WTC11 (cell line): ENCODE measurements around the gene KDELR1. TPM values are rescaled to one million over a fixed set of nuclear protein-coding genes. Genes with fewer than 3 reads are reported as not detected.

ENCODE experiments used
- ATAC-seq: fragments of 200-7000 bp; cut with Tn5 transposase; 2 replicates; pipeline ENCODE4 v1.10.0; 2021; ENCODE audit warnings: mild to moderate bottlenecking, moderate library complexity
- CTCF ChIA-PET: fragments of 300-600 bp; sonication (Branson Sonifier 250); formaldehyde crosslinking; loops from one replicate; lab custom pipeline; 2021; ENCODE audit warnings: antibody characterized with exemption; lab: Charles Lee
- POLR2A ChIA-PET: fragments of 350-600 bp; sonication (Branson Sonifier 250); formaldehyde crosslinking; loops from one replicate; lab custom pipeline; 2021; ENCODE audit warnings: antibody characterized with exemption; lab: Charles Lee
- DNase-seq: peaks from one replicate; pipeline ENCODE4 v3.0.0; 2021; ENCODE audit warnings: low spot score
- H3K27ac Mint-ChIP-seq: 2 replicates; pipeline ENCODE4 v1.8.0; 2021; ENCODE audit warnings: mixed read lengths
- H3K27me3 Mint-ChIP-seq: 2 replicates; pipeline ENCODE4 v1.8.0; 2021; ENCODE audit warnings: low read depth, mild to moderate bottlenecking, moderate library complexity, mixed read lengths
- H3K36me3 Mint-ChIP-seq: 2 replicates; pipeline ENCODE4 v1.8.0; 2021; ENCODE audit warnings: mixed read lengths
- H3K4me1 Mint-ChIP-seq: 2 replicates; pipeline ENCODE4 v1.8.0; 2022; ENCODE audit warnings: mixed read lengths
- H3K4me3 Mint-ChIP-seq: 2 replicates; pipeline ENCODE4 v1.8.0; 2021; ENCODE audit warnings: mild to moderate bottlenecking, moderate library complexity, mixed read lengths
- H3K9me3 Mint-ChIP-seq: 2 replicates; pipeline ENCODE4 v1.8.0; 2021; ENCODE audit warnings: mixed read lengths
- FOXP4 ChIP-seq: sonication (generic); formaldehyde crosslinking; IDR thresholded peaks from 2 replicates; pipeline ENCODE4 v1.8.0; 2022; ENCODE audit warnings: mild to moderate bottlenecking, missing genetic modification reagents
- JUN ChIP-seq: sonication (generic); formaldehyde crosslinking; IDR thresholded peaks from 2 replicates; pipeline ENCODE4 v1.8.0; 2023; ENCODE audit warnings: mild to moderate bottlenecking, missing genetic modification reagents
- MXD4 ChIP-seq: fragments of 250-450 bp; sonication (Bioruptor Pico); IDR thresholded peaks from 2 replicates; pipeline ENCODE4 v1.8.0; 2021; ENCODE audit warnings: mild to moderate bottlenecking, moderate library complexity, borderline replicate concordance
- NFE2L1 ChIP-seq: sonication (generic); formaldehyde crosslinking; IDR thresholded peaks from 2 replicates; pipeline ENCODE4 v1.8.1; 2023; ENCODE audit warnings: missing genetic modification reagents
- NR3C1 ChIP-seq: sonication (generic); formaldehyde crosslinking; conservative IDR thresholded peaks from 2 replicates; pipeline ENCODE4 v1.8.1; 2023; ENCODE audit warnings: low read depth, mild to moderate bottlenecking, missing genetic modification reagents
- PRRX2 ChIP-seq: fragments of 250-450 bp; sonication (Bioruptor Pico); IDR thresholded peaks from 2 replicates; pipeline ENCODE4 v1.8.0; 2021; ENCODE audit warnings: mild to moderate bottlenecking
- RELA ChIP-seq: sonication (generic); formaldehyde crosslinking; IDR thresholded peaks from 2 replicates; pipeline ENCODE4 v1.8.1; 2022; ENCODE audit warnings: missing genetic modification reagents, mild to moderate bottlenecking, borderline replicate concordance
- SMAD3 ChIP-seq: sonication (generic); formaldehyde crosslinking; IDR thresholded peaks from 2 replicates; pipeline ENCODE4 v1.8.0; 2022; ENCODE audit warnings: missing genetic modification reagents, mild to moderate bottlenecking, borderline replicate concordance
- SMAD4 ChIP-seq: sonication (generic); formaldehyde crosslinking; IDR thresholded peaks from 2 replicates; pipeline ENCODE4 v1.8.0; 2022; ENCODE audit warnings: mild to moderate bottlenecking, missing genetic modification reagents
- SP1 ChIP-seq: sonication (generic); formaldehyde crosslinking; conservative IDR thresholded peaks from 2 replicates; pipeline ENCODE4 v1.8.1; 2022; ENCODE audit warnings: missing genetic modification reagents
- TP53 ChIP-seq: sonication (generic); formaldehyde crosslinking; IDR thresholded peaks from 2 replicates; pipeline ENCODE4 v1.8.1; 2023; ENCODE audit warnings: mild to moderate bottlenecking, missing genetic modification reagents
- USF2 ChIP-seq: sonication (generic); formaldehyde crosslinking; IDR thresholded peaks from 2 replicates; pipeline ENCODE4 v1.8.1; 2023; ENCODE audit warnings: mild to moderate bottlenecking, missing genetic modification reagents, moderate library complexity
- ZNF281 ChIP-seq: sonication (generic); formaldehyde crosslinking; IDR thresholded peaks from 2 replicates; pipeline ENCODE4 v1.8.0; 2023; ENCODE audit warnings: mild to moderate bottlenecking, missing genetic modification reagents
- ZNF423 ChIP-seq: fragments of 250-450 bp; sonication (Bioruptor Pico); IDR thresholded peaks from 2 replicates; pipeline ENCODE4 v2.1.2; 2022; ENCODE audit warnings: mild to moderate bottlenecking, moderate library complexity
- ZSCAN18 ChIP-seq: fragments of 250-450 bp; sonication (Bioruptor Pico); IDR thresholded peaks from 2 replicates; pipeline ENCODE4 v2.1.2; 2022; ENCODE audit warnings: mild to moderate bottlenecking, moderate library complexity
- total RNA-seq: library from RNA; stranded (reverse); gene quantifications from 3 replicates; pipeline ENCODE4 v1.2.3, GENCODE V29; 2021

KDELR1 gene
- total RNA-seq, 1 experiment from 2014 or later: 207 TPM

- TF ChIP-seq SMAD4 (CRISPR knock-in tag) (no peak), SP1 (peak; percentile 91)
- Mint-ChIP-seq H3K4me1 (peaks cover 21% of the 10 kb centered on the region), H3K27me3 (no peaks in the 10 kb centered on the region), H3K36me3 (peaks cover 34% of the 10 kb centered on the region), H3K27ac (peak overlapping the region; percentile 87), H3K9me3 (no peaks in the 10 kb centered on the region), H3K4me3 (peak overlapping the region; percentile 36)
- peak; percentile 55 for ATAC-seq
- ChIA-PET CTCF (interaction anchor here (0.6 to 7.6 kb wide), 6 partner anchors 11 to 87 kb away, joined by 3 to 70 read pairs (median 4); partner anchors contain the start of gene KDELR1), POLR2A (interaction anchor here (1.7 kb wide), 1 partner anchor 19 kb away, joined by 6 read pairs; no protein-coding TSS in a partner anchor)
- DNase-seq: peak; percentile 88
Measured at GRCh38 chr19:48419158-48419920, 28.0 kb upstream of the KDELR1 start.

- Mint-ChIP-seq H3K27me3 (peaks cover 4% of the 10 kb centered on the region; the same call in 1 of the 2 replicates), H3K27ac (peak overlapping the region; percentile 87), H3K36me3 (peaks cover 30% of the 10 kb centered on the region), H3K4me1 (peaks cover 29% of the 10 kb centered on the region), H3K4me3 (peak overlapping the region; percentile 36; the same call in 1 of the 2 replicates), H3K9me3 (no peaks in the 10 kb centered on the region)
- no peak for ATAC-seq
- CTCF ChIA-PET: interaction anchor here (1.0 to 7.6 kb wide), 4 partner anchors 12 to 27 kb away, joined by 3 to 70 read pairs (median 4); partner anchors contain the start of gene KDELR1
- TF ChIP-seq NFE2L1: no peak
- TF ChIP-seq ZNF423: no peak
- no peak for TF ChIP-seq NR3C1
- no peak for TF ChIP-seq SMAD3 (CRISPR knock-in tag)
- TF ChIP-seq JUN (CRISPR knock-in tag): no peak
- TF ChIP-seq ZSCAN18 (CRISPR knock-in tag): no peak
- no peak for TF ChIP-seq RELA (CRISPR knock-in tag)
- no peak for TF ChIP-seq FOXP4 (CRISPR knock-in tag)
- no peak for TF ChIP-seq MXD4
- TF ChIP-seq USF2: no peak
- no peak for TF ChIP-seq SP1
- no peak for TF ChIP-seq ZNF281 (CRISPR knock-in tag)
- no peak for TF ChIP-seq TP53 (CRISPR knock-in tag)
- TF ChIP-seq PRRX2 (CRISPR knock-in tag): no peak
- no peak for DNase-seq
- POLR2A ChIA-PET: interaction anchor here (1.7 kb wide), 1 partner anchor 18 kb away, joined by 6 read pairs; no protein-coding TSS in a partner anchor
Measured at GRCh38 chr19:48418317-48419064, 27.1 kb upstream of the KDELR1 start.
